T-helper 1 cell (primary cell): Measurements from ENCODE around the gene FBXL5.

Source experiments
- DNase-seq, 5 donors: peaks; one replicate each; pipeline ENCODE4 v3.0.0-alpha.2; 2012 to 2020

The FBXL5 gene

GRCh38 chr4:15556511-15557092 is 98.6 kb downstream of the FBXL5 start:
- no peak for DNase-seq
